ENCODE results near the gene TWNK. TPM values are rescaled to one million over a fixed set of nuclear protein-coding genes. Genes with fewer than 3 reads are reported as not detected.

TWNK gene
- total and polyA plus RNA-seq, 2 donors (not counting 3 experiments of a cell fraction or from before 2014, with no cell fraction given) = 5.6 to 10.9 TPM

- intact Hi-C loops (cut with micrococcal nuclease) (no loop called here), dilution Hi-C loops (cut with MboI; ENCODE audit: extremely low pct_ligation_motif_present, low sequenced_read_pairs) (no loop called here)
- DNase-seq (ENCODE audit: low read depth, low spot score) (no peak), FAIRE-seq (no peak)
- Histone ChIP-seq H3K9ac (replicated peaks; ENCODE audit: extremely low read depth, insufficient read depth, low read length) (no peak overlapping the region), H3K36me3 (ENCODE audit: control insufficient read depth in 2 of 2, extremely low read depth in 1 of 2, insufficient read depth in 2 of 2, low read length in 2 of 2) (peaks cover 0 to 4% of the 10 kb centered on the region in 2 experiments), H3K4me1 (ENCODE audit: control insufficient read depth, extremely low read depth, insufficient read depth, low read length) (peaks cover 12% of the 10 kb centered on the region), H3K27me3 (ENCODE audit: control insufficient read depth in 2 of 2, insufficient read depth in 2 of 2, low read length in 2 of 2) (no peaks in the 10 kb centered on the region), H3K4me2 (ENCODE audit: insufficient read depth, low read length) (no peak overlapping the region), H3K9me1 (replicated peaks; ENCODE audit: control insufficient read depth, extremely low read depth, insufficient read depth, low read length) (no peaks in the 10 kb centered on the region), H4K20me1 (replicated peaks; ENCODE audit: control insufficient read depth, extremely low read depth, insufficient read depth, low read length) (no peaks in the 10 kb centered on the region), H3K79me2 (ENCODE audit: control insufficient read depth, insufficient read depth, low read length) (no peaks in the 10 kb centered on the region), H3K27ac (ENCODE audit: insufficient read depth, low read depth, low read length) (no peak overlapping the region), H3K9me3 (replicated peaks; ENCODE audit: control insufficient read depth, insufficient read depth, low read length) (no peaks in the 10 kb centered on the region), H2AFZ (ENCODE audit: low read depth, low read length) (no peak overlapping the region), H3K4me3 (replicated peaks in 1 of 3; ENCODE audit: insufficient read depth in 1 of 3, low read depth in 1 of 3, low read length in 3 of 3) (no peak overlapping the region)
- no TSS peak for BruUV-seq (replicated peaks)
- CTCF ChIA-PET = interaction anchor here (1.0 to 5.3 kb wide), 4 partner anchors 10 to 47 kb away, joined by 4 to 54 read pairs (median 15); no protein-coding TSS in a partner anchor
- POLR2A ChIA-PET = no interaction called here
- no peak for TF ChIP-seq POLR2AphosphoS5 (IDR thresholded peaks at IDR 0.05; ENCODE audit: insufficient read depth, low read depth, low read length)
- TF ChIP-seq MYC (IDR thresholded peaks at IDR 0.05; ENCODE audit: low read depth, low read length) = no peak
- TF ChIP-seq POLR2A (IDR thresholded peaks at IDR 0.05; ENCODE audit: low read depth, low read length) = no peak
- TF ChIP-seq FOS (IDR thresholded peaks at IDR 0.05; ENCODE audit: borderline replicate concordance, insufficient read depth, low read length) = no peak
- no peak for TF ChIP-seq CTCF (IDR thresholded peaks at IDR 0.05; ENCODE audit: extremely low read depth in 1 of 2, insufficient read depth in 1 of 2, low read depth in 1 of 2, low read length in 2 of 2)
- TF ChIP-seq JUN (IDR thresholded peaks at IDR 0.05; ENCODE audit: borderline replicate concordance, insufficient read depth, insufficient read length, low read depth) = no peak
- TF ChIP-seq GATA2 (IDR thresholded peaks at IDR 0.05; ENCODE audit: insufficient read depth, insufficient read length, low read depth, low read length) = no peak
- TF ChIP-seq MAX (IDR thresholded peaks at IDR 0.05; ENCODE audit: insufficient read depth, insufficient read length) = no peak
- no peak for TF ChIP-seq EZH2 (IDR thresholded peaks at IDR 0.05; ENCODE audit: borderline replicate concordance, low read depth, low read length, severe bottlenecking)
Observed at GRCh38 chr10:100967332-100967731, 20.0 kb upstream of the TWNK start.
